Stimulated activated CD8-positive, alpha-beta memory T cell treated with anti-CD3 and anti-CD28 coated beads, Interleukin-4, amount 100 ng/mL, for 4 hours (primary cell): ENCODE results near the gene PRKCQ.

Experiments used
- DNase-seq, 2 donors: peaks; one replicate each; pipeline ENCODE4 v3.0.0-alpha.2; 2020; ENCODE audit warnings: low read depth in 2 of 2, low spot score in 1 of 2

Gene PRKCQ

DNA sequence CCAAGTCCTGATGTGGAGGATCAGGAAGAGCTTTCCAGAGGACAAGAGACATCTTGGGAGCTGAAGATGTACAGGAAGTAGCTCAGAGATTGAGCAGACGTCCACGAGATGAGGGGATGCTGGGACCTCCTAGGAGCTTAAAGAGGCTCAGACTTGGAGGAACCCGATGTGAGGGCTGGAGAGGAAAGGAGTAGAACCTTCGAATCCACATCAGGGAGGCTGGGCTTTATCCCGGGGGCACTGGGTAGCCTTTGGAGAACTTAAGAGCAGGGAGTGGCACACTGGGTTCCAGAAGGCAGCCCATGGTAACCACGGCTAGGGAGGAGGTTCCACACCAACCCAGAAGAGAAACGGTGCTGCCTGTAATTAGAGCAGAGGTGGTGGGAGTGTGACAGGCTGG lies 10.8 kb downstream of the PRKCQ start:
- DNase-seq, result no peak

DNA sequence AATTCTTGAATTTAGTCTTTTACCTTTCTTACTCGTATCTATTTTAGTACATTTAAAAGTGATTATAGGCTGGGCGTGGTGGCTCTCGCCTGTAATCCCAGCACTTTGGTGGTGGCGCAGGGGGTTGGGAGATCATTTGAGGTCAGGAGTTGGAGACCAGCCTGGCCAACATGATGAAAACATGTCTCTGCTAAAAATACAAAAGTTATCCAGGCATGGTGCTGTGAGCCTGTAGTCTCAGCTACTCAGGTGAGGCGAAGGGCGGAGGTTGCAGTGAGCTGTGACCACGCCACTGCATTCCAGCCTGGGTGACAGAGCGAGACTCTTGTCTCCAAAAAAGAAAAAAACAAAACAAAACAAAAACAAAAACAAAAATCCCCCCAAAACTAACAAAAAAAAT lies 12.2 kb downstream of the PRKCQ start:
- no peak for DNase-seq

DNA sequence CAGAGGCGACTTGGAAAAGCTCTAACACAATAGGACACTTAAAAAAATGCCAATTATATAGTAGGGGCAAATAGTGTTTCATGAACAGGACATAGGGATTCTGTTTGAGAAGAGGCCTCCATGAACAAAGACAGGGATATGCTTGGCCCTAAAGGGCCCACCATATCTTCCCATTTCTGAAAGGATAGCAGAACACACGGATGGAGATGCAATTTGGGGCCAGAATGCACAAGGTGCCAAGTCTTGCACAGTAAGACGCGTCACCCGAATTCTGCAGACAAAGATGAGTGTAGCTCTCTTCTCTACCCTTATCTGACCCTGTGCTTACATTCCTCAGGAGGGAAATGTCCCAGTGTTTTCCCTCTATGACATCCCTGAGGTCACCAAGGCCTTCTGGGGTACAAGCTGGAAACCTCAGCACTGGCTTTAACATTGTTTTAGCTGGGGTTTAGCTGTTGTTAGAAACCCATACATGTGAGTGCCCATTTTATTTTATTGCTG lies 12.8 kb downstream of the PRKCQ start:
- no peak for DNase-seq

DNA sequence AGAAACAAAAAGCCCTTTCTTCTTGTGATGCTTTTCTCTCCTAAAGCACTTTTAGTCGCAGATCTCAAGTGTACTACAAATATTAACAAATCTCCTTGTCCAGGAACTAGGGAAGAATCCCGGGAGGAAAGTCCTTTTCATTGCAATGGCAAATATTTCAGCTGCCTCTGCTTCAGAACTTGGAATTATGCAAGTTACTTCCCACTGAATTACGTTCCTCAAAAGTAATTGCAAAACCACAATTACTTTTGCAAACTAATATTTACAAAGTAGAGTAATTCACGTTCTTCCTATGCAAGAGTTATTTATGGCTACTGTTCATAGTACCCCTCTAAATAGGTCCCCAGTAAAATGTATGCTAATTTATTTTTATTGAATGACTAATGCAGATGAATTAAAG lies 14.5 kb downstream of the PRKCQ start:
- DNase-seq, result no peak

DNA sequence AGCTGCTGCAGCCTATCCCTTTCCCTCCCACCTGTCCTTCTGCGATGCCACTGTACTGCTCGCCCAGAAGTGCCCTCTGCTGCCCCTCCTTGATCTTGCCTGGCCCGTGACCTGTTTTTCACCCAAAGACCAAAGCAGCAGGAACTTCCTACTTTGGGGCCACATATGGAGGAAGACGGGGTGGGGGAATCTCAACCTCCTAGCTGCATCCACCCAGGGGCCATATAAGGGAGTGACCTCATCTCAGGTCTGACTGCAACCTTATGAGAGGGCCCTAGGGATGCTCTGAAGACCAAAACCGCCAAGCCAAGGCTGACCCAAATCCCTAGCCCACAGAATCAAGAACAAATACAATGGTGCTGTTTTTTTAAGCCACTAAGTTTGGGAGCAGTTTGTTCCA lies 15.7 kb downstream of the PRKCQ start:
- DNase-seq, result no peak

DNA sequence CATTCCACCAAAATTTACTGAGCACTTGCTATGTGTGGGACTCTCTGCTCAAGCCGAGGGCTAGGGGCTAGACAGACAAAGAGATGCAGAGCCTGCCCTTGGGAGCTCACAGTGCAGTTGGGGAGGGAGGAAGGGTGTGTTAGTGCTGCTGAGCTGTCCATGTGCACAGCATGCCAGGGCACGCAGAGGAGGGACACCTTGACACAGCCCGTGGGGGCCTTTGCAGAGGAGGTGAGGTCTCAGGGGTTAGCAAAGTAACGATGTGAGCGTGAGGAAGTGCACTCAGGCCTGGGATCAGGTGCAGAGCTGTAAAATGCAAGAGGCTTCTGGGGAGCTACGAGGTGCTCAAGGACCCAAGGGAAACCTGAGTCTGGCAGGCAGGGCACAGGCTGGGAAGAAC lies 16.3 kb downstream of the PRKCQ start:
- DNase-seq, result no peak

DNA sequence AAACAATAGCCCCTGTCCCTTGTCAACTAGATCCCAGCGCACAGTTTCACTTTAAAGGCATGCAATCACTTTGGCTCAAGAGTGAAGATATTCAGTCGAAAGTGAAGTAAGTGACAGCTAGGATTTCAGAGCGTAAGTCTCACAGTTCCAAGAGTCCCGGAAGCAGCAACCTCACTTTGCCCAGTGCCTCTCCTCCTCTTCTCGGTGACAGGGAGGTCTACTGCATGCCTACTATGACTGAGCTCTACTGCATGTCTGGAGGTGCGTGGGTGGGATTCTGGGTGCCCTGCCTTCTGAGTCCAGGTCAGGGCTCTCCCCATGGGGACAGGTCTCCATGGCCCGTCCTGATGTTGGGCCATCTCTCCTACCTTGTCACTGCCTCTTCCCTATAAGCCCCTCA lies 17.0 kb downstream of the PRKCQ start:
- no peak for DNase-seq

DNA sequence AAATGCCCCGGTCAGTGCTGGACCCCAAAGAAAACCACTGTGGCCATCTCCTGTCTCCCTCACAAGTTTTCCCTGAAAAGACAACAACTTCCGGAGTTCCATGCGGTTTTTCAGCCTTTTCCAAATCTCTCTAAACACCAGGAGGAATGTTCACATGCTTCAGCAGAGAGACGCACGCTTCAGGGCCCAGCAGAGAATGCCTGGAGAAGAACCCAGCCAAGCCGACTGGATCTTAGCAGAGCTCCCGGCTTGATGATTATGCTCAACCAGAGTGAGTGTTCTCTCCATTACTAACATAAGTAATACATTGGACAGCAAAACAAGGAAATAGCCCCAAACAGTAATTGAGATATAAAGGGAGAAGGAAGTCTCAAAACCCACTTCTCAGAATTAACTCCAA lies 17.9 kb downstream of the PRKCQ start:
- DNase-seq, result no peak

DNA sequence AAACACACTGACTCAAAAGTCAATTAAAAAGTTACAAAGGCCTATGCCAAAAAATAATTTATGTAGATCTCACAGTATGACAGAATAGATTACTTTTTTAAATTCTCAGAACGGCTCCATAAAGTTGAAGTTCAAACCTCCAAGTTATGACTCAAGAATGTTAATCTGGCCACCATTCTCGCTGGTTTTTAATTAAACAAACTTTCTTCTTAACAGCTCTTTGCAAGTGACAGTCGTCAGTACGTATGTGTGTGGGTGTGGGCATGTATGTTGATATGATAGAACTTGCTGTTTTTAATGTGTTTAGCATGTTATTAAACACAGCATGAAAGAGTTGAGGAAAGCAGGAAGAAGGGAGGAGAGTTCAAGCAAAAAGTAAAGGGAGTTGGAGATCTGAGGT lies 18.5 kb downstream of the PRKCQ start:
- no peak for DNase-seq

DNA sequence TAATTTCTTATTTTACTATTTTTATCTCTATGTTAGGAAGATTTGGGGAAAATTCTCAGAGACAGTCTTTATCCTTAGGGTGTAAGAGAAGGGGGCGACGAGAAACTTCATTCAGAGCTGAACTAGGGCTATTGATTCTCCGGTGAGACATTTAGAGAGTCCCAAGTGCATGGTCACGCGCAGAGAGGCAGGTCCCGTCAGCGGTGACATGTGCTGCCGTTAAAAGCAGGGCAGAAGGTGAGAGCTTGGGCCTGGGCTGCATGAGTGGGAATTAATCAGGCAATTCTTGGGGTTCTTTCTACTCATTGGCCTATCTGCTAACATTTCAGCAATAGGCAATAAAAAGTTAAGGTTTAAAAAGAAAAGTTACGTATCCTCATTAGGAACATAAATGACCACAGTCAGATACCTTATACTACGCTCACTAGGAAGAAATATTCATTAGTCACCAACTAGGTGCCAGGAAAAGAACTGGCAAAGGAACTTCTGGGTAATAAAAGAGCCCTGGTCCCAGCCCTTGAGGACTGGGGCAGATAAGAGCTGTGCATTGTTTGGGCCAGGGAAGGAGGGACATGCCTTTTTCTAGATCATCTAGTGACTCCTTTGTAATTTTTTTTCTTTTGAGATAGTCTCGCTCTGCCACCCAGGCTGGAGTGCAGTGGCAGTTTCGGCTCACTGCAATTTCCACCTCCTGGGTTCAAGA lies 21.2 kb downstream of the PRKCQ start:
- DNase-seq, result no peak

DNA sequence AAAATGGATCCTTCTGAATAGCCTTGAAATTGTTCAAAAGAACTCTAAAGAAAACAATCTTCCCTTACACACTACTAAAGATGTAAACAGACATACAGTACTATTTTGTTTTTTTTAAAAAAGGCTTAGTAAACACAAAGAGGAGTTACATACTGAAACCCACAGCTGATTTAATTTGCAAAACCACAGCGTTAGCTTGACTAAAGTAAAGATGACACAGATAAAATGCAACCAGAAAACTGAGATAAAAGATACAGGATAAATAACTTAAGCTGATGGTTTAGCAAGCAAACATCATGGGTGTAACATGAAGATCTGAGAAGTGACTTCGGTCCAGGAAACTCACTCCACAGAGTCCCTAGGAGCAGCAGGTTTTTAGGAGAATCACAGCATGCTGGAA lies 21.8 kb downstream of the PRKCQ start:
- DNase-seq, result no peak

DNA sequence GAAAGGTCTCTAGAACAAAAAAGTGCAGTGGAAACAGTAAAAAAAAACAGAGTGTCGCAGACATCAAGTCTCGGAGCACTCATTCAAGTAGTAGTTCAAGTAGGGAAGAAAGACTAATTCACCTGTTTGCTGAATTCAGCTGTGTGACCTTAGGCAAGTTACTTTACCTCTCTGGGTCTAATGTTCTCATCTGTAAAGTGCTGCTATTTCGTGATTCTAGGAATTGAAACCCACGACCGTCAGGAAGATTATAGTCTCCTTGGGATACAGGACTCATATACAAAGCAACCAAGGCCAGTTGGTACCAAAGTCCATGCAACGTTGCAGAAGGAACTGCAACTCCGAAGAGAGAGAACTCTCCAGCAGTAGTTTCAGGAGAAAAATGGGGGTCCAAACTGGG lies 26.1 kb downstream of the PRKCQ start:
- no peak for DNase-seq

DNA sequence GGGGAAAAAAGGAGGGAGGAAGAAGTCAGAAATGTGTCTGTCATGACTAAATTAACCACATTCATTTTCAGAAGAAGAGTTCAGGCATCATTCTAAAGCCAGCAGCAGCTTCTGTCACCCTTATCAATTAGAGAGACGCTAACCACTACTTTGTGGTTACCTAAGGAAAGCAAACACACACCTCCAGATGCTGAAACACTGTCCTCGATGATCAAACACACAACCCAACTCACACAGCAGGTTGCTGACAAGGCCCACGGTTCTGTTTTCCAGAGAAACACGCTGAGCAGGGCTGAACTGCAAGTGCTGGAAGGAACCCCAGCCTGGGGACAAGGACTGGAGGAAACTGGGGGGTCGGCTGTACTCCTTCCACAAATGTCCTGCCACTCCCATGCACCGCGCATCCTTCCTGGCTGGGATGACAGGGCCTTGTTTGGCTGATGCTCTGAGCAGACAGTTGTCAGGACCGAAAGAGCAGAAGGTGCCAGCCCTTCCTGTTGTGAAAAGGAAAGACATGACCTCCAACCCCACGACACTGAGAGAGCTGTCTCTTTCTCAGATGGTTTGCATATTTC lies 36.6 kb downstream of the PRKCQ start:
- DNase-seq, result no peak

DNA sequence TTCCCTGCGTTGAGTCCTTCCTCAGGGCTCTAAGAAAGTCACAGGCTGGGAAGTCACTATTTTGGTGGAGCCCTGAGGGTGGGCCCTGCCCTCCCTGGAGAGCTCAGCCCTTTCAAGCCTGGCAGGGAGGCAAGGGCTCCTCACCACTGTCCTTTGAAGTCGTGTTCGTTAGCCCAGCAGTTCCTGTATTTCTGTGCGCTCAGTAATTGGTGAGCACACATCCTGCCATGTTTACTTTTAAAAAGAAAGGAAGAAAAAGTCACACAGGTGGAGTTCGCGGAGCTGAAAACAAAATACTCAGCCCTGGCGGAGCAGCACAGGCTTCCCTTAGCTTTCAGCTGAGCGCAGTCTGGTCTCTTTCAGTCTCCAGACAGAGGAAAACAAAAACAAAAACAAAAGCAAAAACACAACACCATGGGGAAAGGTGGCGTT lies 37.1 kb downstream of the PRKCQ start:
- DNase-seq, result no peak

DNA sequence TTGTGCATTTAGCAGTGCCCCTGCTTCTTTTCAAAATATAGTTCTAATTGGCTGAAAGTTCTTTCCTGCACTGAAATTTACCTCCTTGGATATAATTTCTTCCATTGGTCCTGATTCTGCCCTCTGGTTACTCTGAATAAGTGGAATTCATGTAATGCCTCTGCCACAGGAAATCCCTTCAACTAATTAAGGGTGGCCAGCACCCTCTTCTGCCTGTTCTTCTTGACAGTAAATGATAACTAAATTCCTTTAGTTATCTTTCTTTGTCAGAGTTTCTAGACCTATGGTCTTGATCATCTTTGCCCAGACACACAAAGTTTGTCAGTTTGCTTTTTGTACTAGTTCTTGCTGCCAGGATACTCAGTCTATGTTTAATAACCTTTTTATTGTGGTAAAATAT lies 40.2 kb downstream of the PRKCQ start:
- no peak for DNase-seq

DNA sequence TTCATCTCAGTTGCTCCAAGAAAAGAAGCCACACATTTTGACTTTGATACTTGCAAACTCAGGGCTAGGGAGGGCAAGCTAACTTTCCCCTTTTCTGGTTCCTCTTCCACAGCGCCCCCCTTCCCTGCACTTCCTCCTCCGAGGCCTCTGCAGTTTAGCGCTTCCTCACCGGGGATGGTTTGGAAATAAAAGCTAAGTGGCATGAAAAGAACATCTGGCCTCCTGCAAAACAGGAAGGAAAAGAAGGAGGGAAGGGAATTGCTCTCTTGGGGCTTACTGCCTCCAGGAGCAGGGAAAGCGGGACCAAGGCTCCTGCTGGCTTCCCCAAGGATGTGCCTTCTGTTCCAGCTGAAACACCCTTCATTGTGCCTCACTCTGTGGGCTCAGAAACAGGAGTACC lies 42.3 kb downstream of the PRKCQ start:
- no peak for DNase-seq

DNA sequence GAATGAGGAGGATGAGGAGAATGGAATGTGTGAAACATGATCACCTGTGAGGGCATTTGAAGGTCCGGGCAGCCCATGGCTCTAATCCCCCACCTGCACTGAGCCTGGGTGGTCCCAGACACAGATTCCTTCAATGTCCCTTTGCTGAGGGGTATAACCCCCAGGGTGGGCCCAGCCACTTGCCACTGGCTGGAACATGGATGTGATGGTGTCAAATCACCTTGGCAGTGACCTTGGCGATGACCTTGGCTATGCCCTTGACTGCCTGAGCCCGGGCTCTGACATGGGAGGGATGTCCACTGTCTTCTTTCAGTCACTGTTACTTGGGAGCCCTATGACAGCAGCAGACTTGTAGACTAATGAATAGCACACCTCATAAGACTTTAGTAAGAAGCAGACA lies 44.0 kb downstream of the PRKCQ start:
- no peak for DNase-seq

DNA sequence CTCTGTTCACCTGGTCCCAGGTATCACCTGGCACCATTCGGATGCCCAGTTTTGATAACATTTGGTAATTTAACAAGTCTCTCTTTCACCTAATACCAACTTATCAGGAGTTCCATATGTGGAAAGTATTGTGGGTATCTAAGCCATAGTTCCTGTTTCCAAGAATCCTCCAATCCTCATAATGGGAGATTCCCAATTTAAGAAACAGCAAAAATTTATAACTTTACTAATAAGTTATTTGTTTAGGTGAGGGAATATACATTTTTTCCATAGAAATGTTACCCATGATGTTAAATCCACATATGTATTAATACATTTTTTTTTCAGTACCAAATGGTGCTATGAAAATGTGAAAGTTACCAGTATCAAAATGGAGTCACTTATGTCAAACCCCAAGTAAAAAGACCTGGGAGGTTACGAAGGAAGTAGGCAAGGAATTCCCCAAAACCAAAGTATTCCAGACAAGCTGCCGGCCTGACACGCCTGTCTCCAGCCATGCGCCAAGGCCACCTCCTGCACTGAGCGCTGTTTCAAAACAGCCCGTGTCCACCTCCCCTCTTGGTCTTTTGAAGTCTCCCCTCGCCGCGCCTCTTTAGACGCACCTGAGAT lies 44.8 kb downstream of the PRKCQ start:
- DNase-seq, result no peak

DNA sequence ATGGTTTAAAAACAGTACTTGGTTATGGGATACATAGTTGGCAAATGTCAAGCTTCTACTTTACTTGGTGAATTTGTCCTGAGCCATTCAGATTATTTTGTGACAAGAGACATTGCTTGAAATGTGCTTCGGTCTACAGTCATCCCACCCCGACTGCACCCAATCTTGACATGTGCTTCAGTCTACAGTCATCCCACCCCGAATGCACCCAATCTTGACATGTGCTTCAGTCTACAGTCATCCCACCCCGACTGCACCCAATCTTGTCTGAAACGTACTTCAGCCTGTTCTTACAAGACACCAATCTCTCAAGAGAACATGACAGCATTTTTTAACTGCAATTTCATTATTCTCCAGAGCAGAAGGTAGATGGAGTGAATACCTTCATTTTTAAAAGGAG lies 47.8 kb downstream of the PRKCQ start:
- no peak for DNase-seq

DNA sequence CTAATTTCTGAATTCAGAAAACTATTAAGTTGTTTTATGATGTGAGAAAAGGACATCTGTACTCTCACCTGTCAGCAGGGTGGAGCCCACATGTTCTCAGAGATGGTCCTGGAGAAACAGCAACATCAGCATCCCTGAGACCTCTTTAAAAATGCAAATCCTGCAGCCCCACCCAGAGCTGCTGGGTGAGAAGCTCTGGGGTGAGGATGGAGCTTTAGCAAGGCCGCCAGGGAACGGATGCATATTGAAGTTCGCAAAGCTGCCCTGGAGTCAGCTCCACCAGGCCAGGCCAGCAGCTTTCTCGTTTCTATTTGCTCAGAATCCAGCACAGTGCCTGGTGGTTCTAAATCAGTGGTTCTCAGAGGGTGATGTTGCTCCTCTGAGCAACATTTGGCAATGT lies 49.1 kb downstream of the PRKCQ start:
- no peak for DNase-seq

DNA sequence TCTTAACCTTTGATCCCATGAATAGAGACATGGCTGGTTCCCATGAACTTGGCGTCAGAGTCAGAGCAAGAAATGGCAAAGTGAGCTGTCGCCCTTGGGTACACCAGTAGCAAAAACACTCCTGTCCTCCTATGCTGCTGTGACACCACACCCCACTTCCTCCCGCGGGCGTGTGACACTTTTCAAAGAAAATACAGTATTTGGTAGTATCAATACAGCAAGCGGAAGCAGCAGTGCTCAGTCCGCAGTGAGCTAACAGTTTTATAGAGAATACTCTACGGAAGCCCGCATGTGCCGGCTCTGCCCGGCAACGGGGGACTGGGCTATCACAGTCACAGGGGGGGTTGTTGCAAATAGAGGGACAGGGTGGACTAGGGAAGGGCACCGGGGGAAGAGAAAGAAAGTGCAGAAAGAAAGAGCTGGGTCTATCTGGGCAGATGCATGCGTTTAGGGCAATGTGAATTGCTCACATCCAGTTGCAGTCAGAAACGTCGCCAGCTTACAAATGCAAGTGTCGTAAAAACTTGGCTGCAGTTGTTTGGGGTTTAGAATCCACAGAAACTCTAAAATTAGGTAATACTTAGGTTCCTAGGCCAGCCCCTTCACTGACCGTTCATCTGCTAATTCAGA lies 49.8 kb downstream of the PRKCQ start:
- DNase-seq, result peak in 1 of 2 donors; percentile 48
